ENCODE data around the gene INHBB. TPM values are rescaled to one million over a fixed set of nuclear protein-coding genes. Genes with fewer than 3 reads are reported as not detected.
"Not testable (repeated sequence)": the region's sequence is repeated elsewhere in the genome, so short reads cannot be mapped to it uniquely, and the experiment has no call there.

Gene INHBB
- total and polyA plus RNA-seq, 2 of the 4 experiments (the other 2 are of a cell fraction) = 0.18 to 0.92 TPM

- Histone ChIP-seq H3K4me3 (ENCODE audit: insufficient read depth, low read depth, low read length) (no peak overlapping the region), H4K20me1 (ENCODE audit: insufficient read depth, low read length) (no peaks in the 10 kb centered on the region), H3K14ac (replicated peaks; ENCODE audit: low read depth, low read length) (no peak overlapping the region), H3K56ac (ENCODE audit: extremely low read depth, insufficient read depth, low read length) (no peak overlapping the region), H3K36me3 (ENCODE audit: control insufficient read depth, insufficient read depth, low read length) (no peaks in the 10 kb centered on the region), H3K27ac (ENCODE audit: insufficient read depth, low read length) (no peak overlapping the region), H3K9ac (ENCODE audit: low read depth, low read length) (no peak overlapping the region), H3K4ac (ENCODE audit: low read depth, low read length) (no peak overlapping the region), H3K23ac (ENCODE audit: low read depth, low read length) (no peak overlapping the region), H2AFZ (replicated peaks; ENCODE audit: low read length, poor library complexity) (no peak overlapping the region), H3K27me3 (ENCODE audit: control insufficient read depth, insufficient read depth, low read length) (peaks cover 5% of the 10 kb centered on the region; the same call in 1 of the 2 replicates), H2BK20ac (ENCODE audit: low read depth, low read length) (no peak overlapping the region), H3K4me2 (ENCODE audit: low read depth, low read length) (no peak overlapping the region), H4K5ac (ENCODE audit: low read depth, low read length) (no peak overlapping the region), H2BK15ac (ENCODE audit: low read depth, low read length) (no peak overlapping the region), H2BK120ac (ENCODE audit: low read depth, low read length) (no peak overlapping the region), H3K18ac (ENCODE audit: low read depth, low read length) (no peak overlapping the region), H2AK5ac (ENCODE audit: low read depth, low read length) (no peak overlapping the region), H4K8ac (ENCODE audit: low read depth in 2 of 2, low read length in 2 of 2) (no peak overlapping the region), H3K4me1 (ENCODE audit: control insufficient read depth, insufficient read depth, low read length) (no peaks in the 10 kb centered on the region; the same call in 1 of the 2 replicates), H2BK5ac (ENCODE audit: low read depth, low read length, poor library complexity, severe bottlenecking) (no peak overlapping the region), H3K9me3 (ENCODE audit: control insufficient read depth, insufficient read depth, low read length) (no peaks in the 10 kb centered on the region), H2AK9ac (replicated peaks; ENCODE audit: low read depth, low read length, poor library complexity) (no peak overlapping the region), H4K91ac (ENCODE audit: insufficient read depth, low read depth, low read length) (no peak overlapping the region), H3K9me1 (ENCODE audit: insufficient read depth, low read length) (no peaks in the 10 kb centered on the region), H3K79me1 (ENCODE audit: low read depth in 1 of 2, low read length in 2 of 2) (no peaks in the 10 kb centered on the region)
- intact Hi-C loops (cut with micrococcal nuclease) (no loop called here), dilution Hi-C loops (cut with HindIII; ENCODE audit: low sequenced_read_pairs, unreplicated experiment) (no loop called here), in situ Hi-C loops (cut with MboI; ENCODE audit: low sequenced_read_pairs) (no loop called here)
- no CpG with 5 or more reads among the region's 6 CpGs for WGBS, 2 experiments (ENCODE audit: extremely low coverage in 2 of 2, insufficient read length in 1 of 2)
- no peak for TF ChIP-seq ELK1 (IDR thresholded peaks at IDR 0.05; ENCODE audit: borderline replicate concordance, low read depth, low read length)
- ChIA-PET POLR2A (ENCODE audit: unreplicated experiment) (interaction anchor here (0.6 kb wide), 1 partner anchor 37 kb away, joined by 3 read pairs; no protein-coding TSS in a partner anchor), CTCF (no interaction called here)
- no peak for ATAC-seq (ENCODE audit: low read depth)
- DNase-seq = no peak
- BruUV-seq (replicated peaks) = no TSS peak
Observed at GRCh38 chr2:120310136-120310535, 35.8 kb upstream of the INHBB start.

GRCh38 chr2:120310841-120311240 lies 35.1 kb upstream of the INHBB start:
- H2BK20ac ChIP-seq (ENCODE audit: low read depth, low read length); H3K4me2 ChIP-seq (ENCODE audit: low read depth, low read length); DNase-seq; H3K4me1 ChIP-seq (ENCODE audit: control insufficient read depth, insufficient read depth, low read length); H3K56ac ChIP-seq (ENCODE audit: extremely low read depth, insufficient read depth, low read length); ATAC-seq (ENCODE audit: low read depth); H3K23ac ChIP-seq (ENCODE audit: low read depth, low read length); dilution Hi-C loops (cut with HindIII; ENCODE audit: low sequenced_read_pairs, unreplicated experiment); H3K9ac ChIP-seq (ENCODE audit: low read depth, low read length); H2BK120ac ChIP-seq (ENCODE audit: low read depth, low read length); H3K9me3 ChIP-seq (ENCODE audit: control insufficient read depth, insufficient read depth, low read length); H3K14ac ChIP-seq (replicated peaks; ENCODE audit: low read depth, low read length); H3K36me3 ChIP-seq (ENCODE audit: control insufficient read depth, insufficient read depth, low read length); H4K20me1 ChIP-seq (ENCODE audit: insufficient read depth, low read length); H3K4ac ChIP-seq (ENCODE audit: low read depth, low read length); H3K27ac ChIP-seq (ENCODE audit: insufficient read depth, low read length); POLR2A ChIA-PET (ENCODE audit: unreplicated experiment); H2BK15ac ChIP-seq (ENCODE audit: low read depth, low read length); H3K27me3 ChIP-seq (ENCODE audit: control insufficient read depth, insufficient read depth, low read length); H2AK9ac ChIP-seq (replicated peaks; ENCODE audit: low read depth, low read length, poor library complexity); in situ Hi-C loops (cut with MboI; ENCODE audit: low sequenced_read_pairs); H4K5ac ChIP-seq (ENCODE audit: low read depth, low read length); H2BK5ac ChIP-seq (ENCODE audit: low read depth, low read length, poor library complexity, severe bottlenecking); BruUV-seq (replicated peaks); H2AK5ac ChIP-seq (ENCODE audit: low read depth, low read length); H3K4me3 ChIP-seq (ENCODE audit: insufficient read depth, low read depth, low read length); H4K8ac ChIP-seq (ENCODE audit: low read depth in 2 of 2, low read length in 2 of 2); intact Hi-C loops (cut with micrococcal nuclease); H3K79me1 ChIP-seq (ENCODE audit: low read depth in 1 of 2, low read length in 2 of 2); H3K18ac ChIP-seq (ENCODE audit: low read depth, low read length); H4K91ac ChIP-seq (ENCODE audit: insufficient read depth, low read depth, low read length); H2AFZ ChIP-seq (replicated peaks; ENCODE audit: low read length, poor library complexity); H3K9me1 ChIP-seq (ENCODE audit: insufficient read depth, low read length): not testable (repeated sequence)
- CTCF ChIA-PET = interaction anchor here (0.7 kb wide), 1 partner anchor 28 kb away, joined by 3 read pairs; no protein-coding TSS in a partner anchor
- WGBS, 2 experiments (ENCODE audit: extremely low coverage in 2 of 2, insufficient read length in 1 of 2) = no CpG with 5 or more reads among the region's 8 CpGs

Measured in IMR-90 (cell line).